Measurements from ENCODE around the gene SLC16A1. TPM values are rescaled to one million over a fixed set of nuclear protein-coding genes. Genes with fewer than 3 reads are reported as not detected.
"Not testable (repeated sequence)": the region's sequence is repeated elsewhere in the genome, so short reads cannot be mapped to it uniquely, and the experiment has no call there.

Gene SLC16A1
- total and polyA plus RNA-seq, 5 donors = 35.4 to 123 (median 64.4) TPM

- Histone ChIP-seq H3K9me3 (ENCODE audit: control insufficient read depth, low read length) (no peaks in the 10 kb centered on the region), H3K4me3 (ENCODE audit: low read length) (no peak overlapping the region), H3K4me1 (ENCODE audit: control insufficient read depth, insufficient read depth, low read length) (no peaks in the 10 kb centered on the region), H3K27me3 (ENCODE audit: control insufficient read depth, insufficient read depth) (no peaks in the 10 kb centered on the region), H3K27ac (ENCODE audit: low read length) (no peak overlapping the region)
- DNase-seq = no peak
- ATAC-seq = no peak
- WGBS = 73% methylated on average over 1 of the region's 1 CpG
- intact Hi-C loops (cut with DNase I) = no loop called here
Observed at GRCh38 chr1:112971006-112971405, 15.0 kb upstream of the SLC16A1 start.

DNA sequence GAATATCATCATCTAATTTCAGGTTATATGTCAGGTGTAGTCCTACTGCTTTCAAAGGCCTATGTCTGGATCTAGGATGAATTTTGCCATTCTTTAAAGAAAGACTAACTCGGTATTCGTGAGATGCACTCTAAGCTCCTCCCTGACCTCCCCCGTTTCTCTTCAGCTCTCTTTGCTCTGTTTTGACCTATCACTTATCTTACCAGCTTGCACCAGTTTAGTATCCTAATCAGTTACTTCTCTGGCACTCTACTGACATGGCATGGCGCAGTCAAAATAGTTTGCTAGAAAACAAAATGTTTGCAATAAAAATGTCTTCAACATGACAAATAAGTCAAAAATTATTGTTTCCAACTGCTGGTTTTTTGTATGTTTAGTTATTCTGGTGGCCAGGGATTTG, 8.4 kb upstream of the SLC16A1 start:
- no peaks in the 10 kb centered on the region for H3K27me3 ChIP-seq (ENCODE audit: control insufficient read depth, insufficient read depth)
- no peak for DNase-seq
- H3K4me3 ChIP-seq (ENCODE audit: low read length) = no peak overlapping the region
- ATAC-seq = peak in 1 of 2 donors; percentile 48
- no peak overlapping the region for H3K27ac ChIP-seq (ENCODE audit: low read length)
- H3K9me3 ChIP-seq (ENCODE audit: control insufficient read depth, low read length) = no peaks in the 10 kb centered on the region
- no peaks in the 10 kb centered on the region for H3K4me1 ChIP-seq (ENCODE audit: control insufficient read depth, insufficient read depth, low read length)
- WGBS = 64% methylated on average over 4 of the region's 4 CpGs
- intact Hi-C loops (cut with DNase I) = no loop called here

DNA sequence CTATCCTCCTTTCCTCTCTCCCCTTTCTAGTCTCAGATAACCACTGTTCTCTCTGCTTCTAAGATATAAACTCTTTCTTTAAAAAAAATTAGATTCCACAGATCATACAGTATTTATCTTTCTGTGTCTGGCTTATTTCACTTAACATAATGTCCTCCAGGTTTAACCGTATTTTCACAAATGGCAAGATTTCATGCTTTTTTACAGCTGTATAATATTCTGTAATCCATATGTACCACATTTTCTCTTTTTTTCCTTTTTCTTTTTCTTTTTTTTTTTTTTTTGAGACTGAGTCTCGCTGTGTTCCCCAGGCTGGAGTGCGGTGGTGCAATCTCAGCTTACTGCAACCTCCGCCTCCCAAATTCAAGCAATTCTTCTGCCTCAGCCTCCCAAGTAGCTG, 5.1 kb upstream of the SLC16A1 start:
- 97% methylated on average over 4 of the region's 4 CpGs for WGBS
- Histone ChIP-seq H3K9me3 (ENCODE audit: control insufficient read depth, low read length) (no peaks in the 10 kb centered on the region), H3K27me3 (ENCODE audit: control insufficient read depth, insufficient read depth) (no peaks in the 10 kb centered on the region), H3K27ac (ENCODE audit: low read length) (no peak overlapping the region), H3K4me3 (ENCODE audit: low read length) (no peak overlapping the region), H3K4me1 (ENCODE audit: control insufficient read depth, insufficient read depth, low read length) (peaks cover 3% of the 10 kb centered on the region)
- DNase-seq (no peak), ATAC-seq (no peak)
- intact Hi-C loops (cut with DNase I) = no loop called here

DNA sequence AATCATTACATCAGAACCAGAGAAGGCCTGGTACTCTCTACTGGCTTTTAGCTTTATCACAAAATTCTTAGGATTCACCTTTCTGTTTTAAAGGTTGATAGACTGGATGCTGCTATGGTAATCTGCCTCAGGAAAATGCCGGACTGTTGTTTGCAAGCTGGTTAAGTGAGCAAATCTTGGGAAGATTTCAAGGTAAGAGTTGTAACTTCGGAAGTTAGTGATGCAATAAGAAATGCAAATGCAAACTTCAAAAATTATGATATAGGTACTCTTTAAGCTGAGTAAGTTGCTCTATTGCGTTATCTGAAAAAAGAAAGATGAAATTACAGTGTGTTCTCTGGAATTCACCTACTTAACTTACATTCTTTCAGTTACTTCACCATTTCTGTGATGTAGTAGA, 4.4 kb upstream of the SLC16A1 start:
- ATAC-seq = no peak
- intact Hi-C loops (cut with DNase I) = no loop called here
- 91% methylated on average over 3 of the region's 3 CpGs for WGBS
- Histone ChIP-seq H3K4me1 (ENCODE audit: control insufficient read depth, insufficient read depth, low read length) (peaks cover 3% of the 10 kb centered on the region), H3K27ac (ENCODE audit: low read length) (no peak overlapping the region), H3K9me3 (ENCODE audit: control insufficient read depth, low read length) (no peaks in the 10 kb centered on the region), H3K4me3 (ENCODE audit: low read length) (no peak overlapping the region), H3K27me3 (ENCODE audit: control insufficient read depth, insufficient read depth) (no peaks in the 10 kb centered on the region)
- no peak for DNase-seq

DNA sequence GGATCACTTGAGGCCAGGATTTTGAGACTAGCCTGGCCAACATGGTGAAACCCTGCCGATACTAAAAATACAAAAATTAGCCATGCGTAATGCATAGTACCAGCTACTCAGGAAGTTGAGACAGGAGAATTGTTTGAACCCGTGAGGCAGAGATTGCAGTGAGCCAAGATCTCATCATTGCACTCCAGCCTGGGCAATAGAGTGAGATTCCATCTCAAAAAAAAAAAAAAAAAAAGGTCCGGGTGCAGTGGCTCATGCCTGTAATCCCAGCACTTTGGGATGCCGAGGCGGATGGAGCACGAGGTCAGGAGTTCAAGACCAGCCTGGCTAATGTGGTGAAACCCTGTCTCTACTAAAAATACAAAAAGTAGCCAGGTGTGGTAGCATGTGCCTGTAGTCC, 2.2 kb upstream of the SLC16A1 start:
- ATAC-seq; DNase-seq; intact Hi-C loops (cut with DNase I); H3K27ac ChIP-seq (ENCODE audit: low read length); H3K9me3 ChIP-seq (ENCODE audit: control insufficient read depth, low read length); H3K4me1 ChIP-seq (ENCODE audit: control insufficient read depth, insufficient read depth, low read length); H3K27me3 ChIP-seq (ENCODE audit: control insufficient read depth, insufficient read depth): not testable (repeated sequence)
- 68% methylated on average over 7 of the region's 7 CpGs for WGBS
- peak overlapping the region; percentile 55 for H3K4me3 ChIP-seq (ENCODE audit: low read length)

GRCh38 chr1:112957133-112957812, 1.3 kb upstream of the SLC16A1 start:
- Histone ChIP-seq H3K4me3 (ENCODE audit: low read length) (peak overlapping the region; percentile 55), H3K9me3 (ENCODE audit: control insufficient read depth, low read length) (no peaks in the 10 kb centered on the region), H3K27ac (ENCODE audit: low read length) (peak overlapping the region; percentile 83), H3K4me1 (ENCODE audit: control insufficient read depth, insufficient read depth, low read length) (peaks cover 3% of the 10 kb centered on the region), H3K27me3 (ENCODE audit: control insufficient read depth, insufficient read depth) (no peaks in the 10 kb centered on the region)
- WGBS = 8% methylated on average over 11 of the region's 11 CpGs
- ATAC-seq = peak in 1 of 2 donors; percentile 17
- intact Hi-C loops (cut with DNase I) = no loop called here
- DNase-seq = no peak

DNA sequence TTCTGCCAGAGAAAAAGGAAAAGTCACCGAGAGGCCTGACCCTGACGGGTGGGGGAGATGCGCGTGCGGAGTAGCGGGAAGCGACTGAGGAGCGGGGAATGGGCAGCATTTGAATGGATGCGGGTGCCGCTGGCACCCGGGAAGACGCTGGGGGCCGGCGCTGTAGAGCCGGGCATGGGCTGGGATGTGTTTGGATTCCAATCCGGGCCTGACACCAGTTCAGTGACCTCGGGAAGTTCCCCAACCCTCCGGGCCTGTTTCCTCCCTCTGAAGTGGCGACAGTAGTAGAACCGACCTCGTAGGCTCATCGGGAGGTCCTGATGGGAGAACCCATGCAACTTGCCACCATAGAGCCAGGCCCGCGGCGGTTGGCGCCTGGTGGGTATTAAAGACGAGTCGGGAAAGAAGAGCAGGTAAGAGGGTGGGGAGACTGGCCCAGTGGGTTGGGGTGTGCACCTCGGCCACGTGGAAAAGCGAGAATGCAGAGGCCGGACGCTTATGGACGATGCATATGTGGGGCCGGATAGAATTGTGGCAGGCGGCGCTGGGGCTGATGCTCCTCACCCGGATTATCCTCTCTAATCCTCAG, 642 bp upstream of the SLC16A1 start:
- peak in 1 of 3 donors; percentile 76 for DNase-seq
- peak; percentile 7 to 15 for ATAC-seq
- Histone ChIP-seq H3K4me1 (ENCODE audit: control insufficient read depth, insufficient read depth, low read length) (peaks cover 3% of the 10 kb centered on the region), H3K9me3 (ENCODE audit: control insufficient read depth, low read length) (no peaks in the 10 kb centered on the region), H3K4me3 (ENCODE audit: low read length) (peak overlapping the region; percentile 55), H3K27ac (ENCODE audit: low read length) (peak overlapping the region; percentile 83), H3K27me3 (ENCODE audit: control insufficient read depth, insufficient read depth) (no peaks in the 10 kb centered on the region)
- WGBS = 1% methylated on average over 38 of the region's 38 CpGs
- intact Hi-C loops (cut with DNase I) = no loop called here

GRCh38 chr1:112954945-112955772, 837 bp downstream of the SLC16A1 start:
- ATAC-seq (peak; percentile 32 to 46), DNase-seq (peak; percentile 39 to 79 (median 73))
- H3K27ac ChIP-seq (ENCODE audit: low read length) = peak overlapping the region; percentile 83
- peaks cover 3% of the 10 kb centered on the region for H3K4me1 ChIP-seq (ENCODE audit: control insufficient read depth, insufficient read depth, low read length)
- peak overlapping the region; percentile 55 for H3K4me3 ChIP-seq (ENCODE audit: low read length)
- intact Hi-C loops (cut with DNase I) = loop anchor here in 1 of 4 donors (2.0 kb wide), 1 partner anchor 74 kb away; no protein-coding TSS in a partner anchor
- 1% methylated on average over 29 of the region's 29 CpGs for WGBS
- no peaks in the 10 kb centered on the region for H3K9me3 ChIP-seq (ENCODE audit: control insufficient read depth, low read length)
- H3K27me3 ChIP-seq (ENCODE audit: control insufficient read depth, insufficient read depth) = no peaks in the 10 kb centered on the region

DNA sequence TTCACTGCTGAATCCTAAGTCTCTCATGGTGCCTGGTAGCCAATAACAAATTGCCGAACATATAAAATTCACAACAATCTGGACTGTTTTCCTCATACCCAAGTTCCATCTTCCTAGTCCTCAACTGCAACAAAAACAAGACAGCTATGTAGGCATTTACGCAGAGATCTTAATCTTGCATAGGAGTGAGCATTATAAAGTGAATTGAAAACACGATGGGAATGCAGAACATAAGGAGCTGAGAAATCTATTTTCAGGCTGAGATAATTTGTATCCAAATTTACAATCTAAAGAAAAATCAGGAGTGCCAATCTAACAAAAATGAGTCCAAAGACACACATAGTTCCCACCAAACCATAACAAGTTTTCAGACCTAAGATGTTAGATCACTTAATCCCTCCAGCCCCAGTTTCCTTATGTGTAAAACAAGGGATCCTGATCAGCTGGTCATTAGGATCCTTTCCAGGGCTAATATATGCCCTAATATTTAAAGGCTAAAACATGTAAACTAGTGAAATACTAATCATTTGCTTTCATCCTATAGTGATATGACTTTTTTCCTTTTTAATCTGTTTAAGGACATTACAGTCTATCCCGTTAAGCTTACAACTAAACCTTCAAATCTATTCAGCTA, 1.9 kb downstream of the SLC16A1 start:
- DNase-seq = no peak
- Histone ChIP-seq H3K4me1 (ENCODE audit: control insufficient read depth, insufficient read depth, low read length) (peaks cover 3% of the 10 kb centered on the region), H3K4me3 (ENCODE audit: low read length) (peak overlapping the region; percentile 55), H3K27ac (ENCODE audit: low read length) (no peak overlapping the region), H3K9me3 (ENCODE audit: control insufficient read depth, low read length) (no peaks in the 10 kb centered on the region), H3K27me3 (ENCODE audit: control insufficient read depth, insufficient read depth) (no peaks in the 10 kb centered on the region)
- intact Hi-C loops (cut with DNase I) = loop anchor here in 1 of 4 donors (2.0 kb wide), 1 partner anchor 73 kb away; no protein-coding TSS in a partner anchor
- no peak for ATAC-seq
- 64% methylated on average over 4 of the region's 4 CpGs for WGBS

- ATAC-seq (no peak), DNase-seq (no peak)
- Histone ChIP-seq H3K4me1 (ENCODE audit: control insufficient read depth, insufficient read depth, low read length) (peaks cover 2% of the 10 kb centered on the region), H3K27me3 (ENCODE audit: control insufficient read depth, insufficient read depth) (no peaks in the 10 kb centered on the region), H3K4me3 (ENCODE audit: low read length) (no peak overlapping the region), H3K27ac (ENCODE audit: low read length) (no peak overlapping the region), H3K9me3 (ENCODE audit: control insufficient read depth, low read length) (no peaks in the 10 kb centered on the region)
- WGBS = 99% methylated on average over 1 of the region's 1 CpG
- intact Hi-C loops (cut with DNase I) = no loop called here
Observed at GRCh38 chr1:112950426-112950825, 5.6 kb downstream of the SLC16A1 start.

Measured in right cardiac atrium (tissue), 5 donors.